GM12878 (cell line): ENCODE measurements around the gene RPS26. TPM values are rescaled to one million over a fixed set of nuclear protein-coding genes. Genes with fewer than 3 reads are reported as not detected.

Experiments
- ATF7 ChIP-seq: fragments of 450-650 bp; IDR thresholded peaks from 2 replicates; pipeline ENCODE4 v1.6.1; 2016; ENCODE audit warnings: low read depth, mild to moderate bottlenecking
- CBFB ChIP-seq: IDR thresholded peaks from 2 replicates; pipeline ENCODE4 v1.6.1; 2016; ENCODE audit warnings: antibody characterized with exemption, low read depth
- CHD2 ChIP-seq: IDR thresholded peaks from 2 replicates; pipeline ENCODE4 v1.6.1; 2011; ENCODE audit warnings: low read depth, low read length, improper control_type of control experiment, borderline replicate concordance
- CHD4 ChIP-seq: fragments of 200-600 bp; sonication (generic); IDR thresholded peaks from 2 replicates; pipeline ENCODE4 v1.6.1; 2016; ENCODE audit warnings: mild to moderate bottlenecking
- ELK1 ChIP-seq: IDR thresholded peaks from 2 replicates; pipeline ENCODE4 v1.6.1; 2012; ENCODE audit warnings: low read depth, low read length, improper control_type of control experiment
- EP300 ChIP-seq, 2 experiments: fragments of 150-350 bp in 1 of 2; IDR thresholded peaks; 2 replicates each; pipeline ENCODE4 v1.6.1; 2011 to 2012; ENCODE audit warnings: low read depth in 2 of 2, low read length in 2 of 2, borderline replicate concordance in 1 of 2, improper control_type of control experiment in 1 of 2, inconsistent platforms in 1 of 2; ENCODE audit not compliant: control insufficient read depth in 1 of 2
- FOXM1 ChIP-seq: IDR thresholded peaks from 2 replicates; pipeline ENCODE4 v1.6.1; 2012; ENCODE audit warnings: low read depth, mild to moderate bottlenecking, inconsistent platforms, low read length, moderate library complexity
- GABPA ChIP-seq: IDR thresholded peaks from 2 replicates; pipeline ENCODE4 v1.6.1; 2014; ENCODE audit warnings: antibody characterized with exemption, low read depth, mild to moderate bottlenecking, inconsistent platforms
- KLF5 ChIP-seq: fragments of 450-650 bp; IDR thresholded peaks from 2 replicates; pipeline ENCODE4 v1.6.1; 2014; ENCODE audit warnings: mild to moderate bottlenecking; ENCODE audit not compliant: partially characterized antibody
- NFYA ChIP-seq: IDR thresholded peaks from 2 replicates; pipeline ENCODE4 v1.6.1; 2011; ENCODE audit warnings: low read depth, mild to moderate bottlenecking, low read length, improper control_type of control experiment, borderline replicate concordance
- NR2C2 ChIP-seq: IDR thresholded peaks from 2 replicates; pipeline ENCODE4 v1.6.1; 2011; ENCODE audit warnings: borderline replicate concordance, low read depth; ENCODE audit not compliant: control insufficient read depth, insufficient read length
- REST ChIP-seq: IDR thresholded peaks from 2 replicates; pipeline ENCODE4 v1.6.1; 2012; ENCODE audit warnings: mild to moderate bottlenecking, low read depth, low read length
- SP1 ChIP-seq: IDR thresholded peaks from one replicate; pipeline ENCODE4 v1.6.1; 2011; ENCODE audit warnings: low read depth, low read length
- SUZ12 ChIP-seq: fragments of 200-600 bp; sonication (generic); IDR thresholded peaks from one replicate; pipeline ENCODE4 v1.6.1; 2018; ENCODE audit warnings: antibody characterized with exemption, mild to moderate bottlenecking; ENCODE audit not compliant: unreplicated experiment
- ZBTB11 ChIP-seq: fragments of 450-650 bp; formaldehyde crosslinking; IDR thresholded peaks from 2 replicates; pipeline ENCODE4 v1.5.0; 2022; ENCODE audit warnings: mild to moderate bottlenecking, missing genetic modification characterization
- polyA plus RNA-seq, 11 experiments: library from polyadenylated mRNA; depleted of rRNA in 4 of 11; unstranded in 6 of 11; stranded (reverse) in 5 of 11; fragments of >200 nt; fragmentation: Nextera tagmentation in 4 of 11; fragmentation: Illumina TruSeq in 1 of 11; extraction: Ambion mirVana in 4 of 11; extraction: Trizol in 1 of 11; gene quantifications; 1 replicate in 1 of 11; 2 replicates in 10 of 11; pipeline versions ENCODE4 v1.2.1 to v1.2.3, GENCODE V29; 2011 to 2016; ENCODE audit warnings: inconsistent platforms in 2 of 11, missing spikeins in 2 of 11, low read depth in 1 of 11
- total RNA-seq, 4 experiments: library from RNA; depleted of rRNA in 3 of 4; stranded (reverse); fragments of >200 nt in 3 of 4; fragmentation: Illumina TruSeq in 1 of 4; extraction: Trizol in 1 of 4; gene quantifications; 2 replicates each; pipeline versions ENCODE4 v1.2.1 to v1.2.3, GENCODE V29; 2013 to 2021
- TF ChIP-seq, protein P1 (sequence below): fragments of 450-650 bp; IDR thresholded peaks from 2 replicates; pipeline ENCODE4 v1.6.1; 2014; ENCODE audit warnings: mild to moderate bottlenecking
- TF ChIP-seq, protein P2 (sequence below): IDR thresholded peaks from 2 replicates; pipeline ENCODE4 v1.6.1; 2011; ENCODE audit warnings: borderline replicate concordance, low read depth, mild to moderate bottlenecking, moderate library complexity, low read length; ENCODE audit not compliant: insufficient read depth, poor library complexity, severe bottlenecking

RPS26 gene
- total and polyA plus RNA-seq, 10 of the 15 experiments (the other 5 are each of a cell fraction or from before 2014, with no cell fraction given), result 75.5 to 3,147 (median 881) TPM

- TF ChIP-seq ZBTB11 (CRISPR knock-in tag) (0 out of 2 replicates have a peak, but pooled peaks have one; percentile 25), CHD2 (peak; percentile 97), NFYA (no peak), NR2C2 (peak; percentile 91), FOXM1 (peak; percentile 89; the same call in 1 of the 2 replicates), CHD4 (no peak), SP1 (peak; percentile 56), EP300 (IDR thresholded peaks at IDR 0.05; ENCODE audit: borderline replicate concordance in 1 of 2, control insufficient read depth in 1 of 2, low read depth in 2 of 2, low read length in 2 of 2) (peak in 1 of 2 experiments; percentile 60; a peak in 2 of 4 replicates), GABPA (peak; percentile 99), ELK1 (peak; percentile 78), CBFB (peak; percentile 98), KLF5 (peak; percentile 95), REST (peak; percentile 46; the same call in 1 of the 2 replicates), SUZ12 (no peak), ATF7 (peak; percentile 86)
- TF ChIP-seq, protein P1, sequence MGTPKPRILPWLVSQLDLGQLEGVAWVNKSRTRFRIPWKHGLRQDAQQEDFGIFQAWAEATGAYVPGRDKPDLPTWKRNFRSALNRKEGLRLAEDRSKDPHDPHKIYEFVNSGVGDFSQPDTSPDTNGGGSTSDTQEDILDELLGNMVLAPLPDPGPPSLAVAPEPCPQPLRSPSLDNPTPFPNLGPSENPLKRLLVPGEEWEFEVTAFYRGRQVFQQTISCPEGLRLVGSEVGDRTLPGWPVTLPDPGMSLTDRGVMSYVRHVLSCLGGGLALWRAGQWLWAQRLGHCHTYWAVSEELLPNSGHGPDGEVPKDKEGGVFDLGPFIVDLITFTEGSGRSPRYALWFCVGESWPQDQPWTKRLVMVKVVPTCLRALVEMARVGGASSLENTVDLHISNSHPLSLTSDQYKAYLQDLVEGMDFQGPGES, result peak; percentile 67
- TF ChIP-seq, protein P2, sequence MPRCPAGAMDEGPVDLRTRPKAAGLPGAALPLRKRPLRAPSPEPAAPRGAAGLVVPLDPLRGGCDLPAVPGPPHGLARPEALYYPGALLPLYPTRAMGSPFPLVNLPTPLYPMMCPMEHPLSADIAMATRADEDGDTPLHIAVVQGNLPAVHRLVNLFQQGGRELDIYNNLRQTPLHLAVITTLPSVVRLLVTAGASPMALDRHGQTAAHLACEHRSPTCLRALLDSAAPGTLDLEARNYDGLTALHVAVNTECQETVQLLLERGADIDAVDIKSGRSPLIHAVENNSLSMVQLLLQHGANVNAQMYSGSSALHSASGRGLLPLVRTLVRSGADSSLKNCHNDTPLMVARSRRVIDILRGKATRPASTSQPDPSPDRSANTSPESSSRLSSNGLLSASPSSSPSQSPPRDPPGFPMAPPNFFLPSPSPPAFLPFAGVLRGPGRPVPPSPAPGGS, result no peak
Measured at GRCh38 chr12:56041552-56042429, at the start of gene RPS26 (continued).
